Mesenchymal stem cell (in vitro differentiated cells and primary cell): Measurements from ENCODE around the gene VGLL3.

Source experiments
- DNase-seq: peaks from one replicate; pipeline ENCODE4 v3.0.0-alpha.2; 2013
- H2AFZ ChIP-seq: one replicate; pipeline ENCODE4 v1.6.1; 2013; ENCODE audit warnings: low read depth, mild to moderate bottlenecking, control low read depth, inconsistent platforms, low read length, moderate library complexity
- H2AK5ac ChIP-seq: 2 replicates; pipeline ENCODE4 v1.6.1; 2013; ENCODE audit warnings: low read length, moderate library complexity, mild to moderate bottlenecking, inconsistent platforms; ENCODE audit not compliant: severe bottlenecking
- H2BK120ac ChIP-seq: one replicate; pipeline ENCODE4 v1.6.1; 2013; ENCODE audit warnings: low read depth, mild to moderate bottlenecking, inconsistent platforms, low read length, moderate library complexity
- H2BK12ac ChIP-seq, 2 experiments: one replicate each; pipeline ENCODE4 v1.6.1; 2013; ENCODE audit warnings: inconsistent platforms in 2 of 2, low read length in 2 of 2, mild to moderate bottlenecking in 2 of 2, moderate library complexity in 2 of 2, control low read depth in 1 of 2
- H2BK15ac ChIP-seq: one replicate; pipeline ENCODE4 v1.6.1; 2013; ENCODE audit warnings: mild to moderate bottlenecking, low read depth, inconsistent platforms; ENCODE audit not compliant: poor library complexity, severe bottlenecking
- H2BK5ac ChIP-seq: 2 replicates; pipeline ENCODE4 v1.6.1; 2013; ENCODE audit warnings: low read depth, mild to moderate bottlenecking, low read length, control low read depth, inconsistent platforms; ENCODE audit not compliant: poor library complexity, severe bottlenecking
- H3K14ac ChIP-seq, 2 experiments: one replicate each; pipeline ENCODE4 v1.6.1; 2013; ENCODE audit warnings: inconsistent platforms in 2 of 2, low read length in 2 of 2, control low read depth in 1 of 2, mild to moderate bottlenecking in 1 of 2, moderate library complexity in 1 of 2
- H3K18ac ChIP-seq, 2 experiments: one replicate each; pipeline ENCODE4 v1.6.1; 2013; ENCODE audit warnings: inconsistent platforms in 2 of 2, low read length in 2 of 2, control low read depth in 1 of 2, low read depth in 1 of 2, mild to moderate bottlenecking in 1 of 2
- H3K23ac ChIP-seq, 2 experiments: one replicate each; pipeline ENCODE4 v1.6.1; 2013; ENCODE audit warnings: inconsistent platforms in 2 of 2, low read length in 2 of 2, mild to moderate bottlenecking in 2 of 2, moderate library complexity in 2 of 2, control low read depth in 1 of 2
- H3K27ac ChIP-seq: 2 replicates; pipeline ENCODE4 v1.5.1; 2013; ENCODE audit warnings: mild to moderate bottlenecking, moderate library complexity, low read length, control low read depth, inconsistent platforms; ENCODE audit not compliant: poor library complexity, severe bottlenecking
- H3K27me3 ChIP-seq, 2 experiments: 2 replicates each; pipeline versions ENCODE4 v1.6.1 to v1.7.0; 2013; ENCODE audit warnings: low read length in 2 of 2, mild to moderate bottlenecking in 2 of 2, moderate library complexity in 2 of 2, control low read depth in 1 of 2, inconsistent platforms in 1 of 2; ENCODE audit not compliant: control insufficient read depth in 1 of 2, insufficient read depth in 1 of 2
- H3K36me3 ChIP-seq, 2 experiments: 2 replicates each; pipeline versions ENCODE4 v1.6.1 to v1.7.0; 2013; ENCODE audit warnings: low read length in 2 of 2, control low read depth in 1 of 2, inconsistent platforms in 1 of 2, low read depth in 1 of 2, mild to moderate bottlenecking in 1 of 2; ENCODE audit not compliant: insufficient read depth in 2 of 2, control insufficient read depth in 1 of 2
- H3K4ac ChIP-seq, 2 experiments: one replicate each; pipeline ENCODE4 v1.6.1; 2013; ENCODE audit warnings: inconsistent platforms in 2 of 2, low read length in 2 of 2, mild to moderate bottlenecking in 2 of 2, moderate library complexity in 2 of 2, control low read depth in 1 of 2, low read depth in 1 of 2
- H3K4me1 ChIP-seq: 2 replicates; pipeline ENCODE4 v1.6.1; 2013; ENCODE audit warnings: low read depth, low read length, control low read depth; ENCODE audit not compliant: control insufficient read depth, insufficient read depth
- H3K4me2 ChIP-seq: 2 replicates; pipeline ENCODE4 v1.6.1; 2013; ENCODE audit warnings: low read length, mild to moderate bottlenecking, inconsistent platforms; ENCODE audit not compliant: poor library complexity, severe bottlenecking
- H3K4me3 ChIP-seq, 2 experiments: 2 replicates each; pipeline versions ENCODE4 v1.5.1 to v1.7.0; 2013; ENCODE audit warnings: low read length in 2 of 2, mild to moderate bottlenecking in 2 of 2, control low read depth in 1 of 2, low read depth in 1 of 2; ENCODE audit not compliant: insufficient read depth in 1 of 2
- H3K79me1 ChIP-seq: replicated peaks from 2 replicates; pipeline ENCODE4 v1.6.1; 2013; ENCODE audit warnings: mild to moderate bottlenecking, control low read depth, low read length, inconsistent platforms; ENCODE audit not compliant: poor library complexity, severe bottlenecking
- H3K9ac ChIP-seq: 2 replicates; pipeline ENCODE4 v1.7.0; 2013; ENCODE audit warnings: mild to moderate bottlenecking, low read length, moderate library complexity
- H3K9me3 ChIP-seq: 2 replicates; pipeline ENCODE4 v1.7.0; 2013; ENCODE audit warnings: mild to moderate bottlenecking, low read length; ENCODE audit not compliant: control insufficient read depth
- H4K8ac ChIP-seq: one replicate; pipeline ENCODE4 v1.6.1; 2013; ENCODE audit warnings: inconsistent platforms, mild to moderate bottlenecking, low read length, moderate library complexity
- H4K91ac ChIP-seq: one replicate; pipeline ENCODE4 v1.6.1; 2013; ENCODE audit warnings: mild to moderate bottlenecking, low read length, inconsistent platforms
- WGBS: methylation state at CpG from one replicate; pipeline ENCODE4 v1.1.7; 2013; ENCODE audit warnings: mixed read lengths; 5-methylcytosine and 5-hydroxymethylcytosine counted together

The VGLL3 gene

DNA sequence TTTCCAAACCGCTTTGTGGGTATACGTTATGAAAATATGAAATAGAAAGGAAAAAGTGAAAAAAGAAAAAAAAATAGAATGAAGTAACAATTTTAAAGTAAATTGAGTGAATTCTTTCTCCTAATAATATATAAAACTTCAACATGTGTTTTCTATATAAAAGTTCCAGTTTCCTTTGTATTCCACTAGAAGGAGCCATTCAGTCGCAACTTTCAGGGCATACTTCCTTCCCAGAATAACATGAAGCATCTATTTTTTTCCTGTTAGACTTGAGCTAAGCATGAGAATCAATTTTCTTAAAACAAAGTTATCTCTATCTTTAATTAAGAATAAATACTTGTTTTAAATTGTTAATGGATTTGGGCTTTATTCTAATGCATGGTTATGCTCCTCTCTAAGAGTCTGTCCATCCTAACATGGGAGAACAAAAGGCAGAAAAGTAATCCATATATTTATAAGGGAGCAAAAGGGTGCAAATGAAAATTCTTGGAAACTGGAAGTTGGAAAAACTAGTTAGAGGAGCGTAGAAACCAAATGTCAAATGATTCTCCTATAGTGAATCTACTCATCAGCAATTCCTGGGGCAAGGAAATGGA, 16.0 kb upstream of the VGLL3 start:
- DNase-seq, result peak; percentile 5
- Histone ChIP-seq H3K4ac (no peak overlapping the region), H2AFZ (no peak overlapping the region), H2BK120ac (no peak overlapping the region), H3K23ac (no peak overlapping the region), H2BK15ac (no peak overlapping the region), H2BK5ac (no peak overlapping the region), H3K18ac (no peak overlapping the region), H4K8ac (no peak overlapping the region), H3K4me2 (no peak overlapping the region), H3K4me1 (no peaks in the 10 kb centered on the region), H3K9ac (no peak overlapping the region), H2AK5ac (no peak overlapping the region), H2BK12ac (no peak overlapping the region), H4K91ac (no peak overlapping the region), H3K14ac (no peak overlapping the region), H3K4me3 (no peak overlapping the region), H3K27ac (no peak overlapping the region), H3K79me1 (no peaks in the 10 kb centered on the region), H3K9me3 (no peaks in the 10 kb centered on the region), H3K36me3 (no peaks in the 10 kb centered on the region), H3K27me3 (no peaks in the 10 kb centered on the region)
- WGBS, result 60% methylated on average over 1 of the region's 4 CpGs

DNA sequence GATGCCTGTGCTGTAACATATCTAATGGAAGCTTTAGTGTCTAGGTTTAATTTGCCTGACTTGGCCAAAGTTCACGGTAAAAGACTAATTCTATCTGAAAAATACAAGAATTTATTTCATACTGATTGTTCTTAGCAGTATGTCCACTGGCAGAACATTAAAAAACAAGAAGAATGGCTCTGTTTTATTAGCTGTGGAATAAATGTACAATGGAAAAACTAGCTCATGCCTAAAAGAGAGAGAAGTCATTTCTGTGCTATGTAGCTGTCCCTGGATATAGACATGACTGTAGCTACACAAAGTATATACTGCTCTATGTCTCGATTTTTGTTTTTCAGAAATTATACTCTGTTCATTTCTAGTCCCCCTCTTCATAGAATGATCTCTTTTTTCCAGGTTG, 13.9 kb upstream of the VGLL3 start:
- Histone ChIP-seq H3K9ac (no peak overlapping the region), H2AK5ac (no peak overlapping the region), H3K23ac (no peak overlapping the region), H3K18ac (no peak overlapping the region), H3K27ac (no peak overlapping the region), H2BK120ac (no peak overlapping the region), H3K4ac (no peak overlapping the region), H2BK5ac (no peak overlapping the region), H3K36me3 (no peaks in the 10 kb centered on the region), H3K4me1 (no peaks in the 10 kb centered on the region), H3K9me3 (no peaks in the 10 kb centered on the region), H4K91ac (no peak overlapping the region), H3K79me1 (no peaks in the 10 kb centered on the region), H2BK12ac (no peak overlapping the region), H4K8ac (no peak overlapping the region), H2BK15ac (no peak overlapping the region), H3K4me3 (no peak overlapping the region), H3K14ac (no peak overlapping the region), H3K4me2 (no peak overlapping the region), H2AFZ (no peak overlapping the region), H3K27me3 (no peaks in the 10 kb centered on the region)
- DNase-seq, result no peak
- no CpG with 5 or more reads among the region's 2 CpGs for WGBS

DNA sequence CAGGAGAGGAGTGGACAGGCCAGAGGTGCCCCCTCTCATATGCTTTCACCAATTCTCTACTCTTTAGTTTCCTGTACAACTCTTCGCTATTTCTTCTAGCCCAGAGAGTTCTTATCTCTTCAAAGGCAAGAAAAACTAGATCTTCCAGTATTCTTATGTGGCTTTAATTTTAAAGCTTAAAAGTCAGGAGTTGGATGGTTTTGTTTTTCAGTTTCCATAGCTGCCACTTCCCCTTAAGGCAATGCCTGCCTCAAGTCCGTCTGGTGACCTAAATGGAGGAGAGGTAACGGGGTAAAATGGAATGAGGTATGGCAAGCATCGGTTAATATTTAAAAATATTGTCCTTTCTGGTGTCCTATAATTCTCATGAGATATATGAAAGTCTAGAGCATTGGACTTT, 11.4 kb upstream of the VGLL3 start:
- H3K4me2 ChIP-seq, result no peak overlapping the region
- no peaks in the 10 kb centered on the region for H3K27me3 ChIP-seq
- DNase-seq, result no peak
- no peak overlapping the region for H2BK120ac ChIP-seq
- H3K9me3 ChIP-seq, result no peaks in the 10 kb centered on the region
- H3K36me3 ChIP-seq, result no peaks in the 10 kb centered on the region
- H3K4me3 ChIP-seq, result no peak overlapping the region
- no peak overlapping the region for H2AK5ac ChIP-seq
- no peak overlapping the region for H3K14ac ChIP-seq
- no peak overlapping the region for H3K27ac ChIP-seq
- H3K4ac ChIP-seq, result no peak overlapping the region
- no peak overlapping the region for H4K8ac ChIP-seq
- no peak overlapping the region for H3K9ac ChIP-seq
- H2BK15ac ChIP-seq, result peak overlapping the region; percentile 28
- H3K18ac ChIP-seq, result no peak overlapping the region
- 96% methylated on average over 3 of the region's 4 CpGs for whole genome bisulfite sequencing
- H2BK5ac ChIP-seq, result no peak overlapping the region
- no peak overlapping the region for H4K91ac ChIP-seq
- H3K4me1 ChIP-seq, result no peaks in the 10 kb centered on the region
- no peaks in the 10 kb centered on the region for H3K79me1 ChIP-seq
- no peak overlapping the region for H2AFZ ChIP-seq
- no peak overlapping the region for H3K23ac ChIP-seq
- no peak overlapping the region for H2BK12ac ChIP-seq

DNA sequence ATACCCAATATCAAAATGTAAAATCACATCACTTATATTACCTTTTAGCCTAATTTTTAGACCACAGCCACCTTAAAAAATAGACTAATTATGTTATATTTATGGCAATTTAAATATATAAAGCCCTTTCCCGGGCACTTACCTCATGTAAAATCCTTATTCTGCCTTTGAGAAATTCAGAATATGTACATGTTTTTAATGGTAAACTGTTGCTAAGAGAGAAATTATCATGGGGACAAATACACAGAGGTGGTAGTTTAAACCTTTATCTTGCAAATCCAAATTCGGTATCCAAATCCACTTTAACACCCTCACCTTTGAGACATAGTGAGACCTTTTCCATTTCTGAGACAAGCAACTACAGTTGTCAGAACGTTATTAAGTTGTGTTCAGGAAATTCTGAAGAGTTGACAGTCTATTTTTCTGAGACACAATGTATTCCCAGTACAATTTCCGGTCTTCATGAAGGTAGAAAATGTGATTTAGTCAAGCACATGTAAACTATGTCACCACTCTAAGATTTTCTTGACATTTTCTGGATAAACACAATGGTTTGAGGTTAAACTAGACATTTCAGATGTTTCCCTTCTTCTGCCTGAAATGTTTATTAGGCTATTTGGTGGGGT, 10.6 kb upstream of the VGLL3 start:
- DNase-seq, result no peak
- Histone ChIP-seq H2AK5ac (no peak overlapping the region), H3K18ac (no peak overlapping the region), H2BK15ac (no peak overlapping the region), H2BK12ac (no peak overlapping the region), H3K4me3 (no peak overlapping the region), H3K79me1 (no peaks in the 10 kb centered on the region), H4K8ac (no peak overlapping the region), H3K36me3 (no peaks in the 10 kb centered on the region), H3K4me2 (no peak overlapping the region), H2AFZ (no peak overlapping the region), H4K91ac (no peak overlapping the region), H3K9ac (no peak overlapping the region), H2BK120ac (no peak overlapping the region), H3K14ac (no peak overlapping the region), H3K23ac (no peak overlapping the region), H3K9me3 (no peaks in the 10 kb centered on the region), H3K4me1 (no peaks in the 10 kb centered on the region), H3K4ac (no peak overlapping the region), H3K27ac (no peak overlapping the region), H2BK5ac (no peak overlapping the region), H3K27me3 (no peaks in the 10 kb centered on the region)
- whole genome bisulfite sequencing, result 0% methylated on average over 1 of the region's 4 CpGs
